Keratinocyte (primary cell): ENCODE data around the gene HTR3C. TPM values are rescaled to one million over a fixed set of nuclear protein-coding genes. Genes with fewer than 3 reads are reported as not detected.

ENCODE experiments used
- DNase-seq: peaks from one replicate; pipeline ENCODE4 v3.0.0-alpha.2; 2011; ENCODE audit warnings: low read depth, missing footprints, low spot score
- FAIRE-seq: peaks from 2 replicates; lab custom pipeline; 2011; peaks lifted over from hg19 to GRCh38; lab: Jason Lieb, UNC
- H2AFZ ChIP-seq: 2 replicates; pipeline ENCODE4 v1.6.0; 2012; ENCODE audit warnings: low read length, control low read depth, inconsistent platforms; ENCODE audit not compliant: control insufficient read depth
- H3K27ac ChIP-seq: 2 replicates; pipeline ENCODE4 v1.5.1; 2011; ENCODE audit warnings: low read length; ENCODE audit not compliant: control insufficient read depth, insufficient read depth
- H3K27me3 ChIP-seq: 3 replicates; pipeline ENCODE4 v1.6.0; 2011; ENCODE audit warnings: low read length; ENCODE audit not compliant: control insufficient read depth, insufficient read depth; ENCODE audit errors: extremely low read depth
- H3K36me3 ChIP-seq, 2 experiments: 2 replicates in 1 of 2; 3 replicates in 1 of 2; pipeline ENCODE4 v1.5.1; 2011; ENCODE audit warnings: low read length in 2 of 2, mild to moderate bottlenecking in 1 of 2; ENCODE audit not compliant: control insufficient read depth in 2 of 2, insufficient read depth in 2 of 2; ENCODE audit errors: extremely low read depth in 1 of 2
- H3K4me1 ChIP-seq: 3 replicates; pipeline ENCODE4 v1.5.1; 2011; ENCODE audit warnings: low read length; ENCODE audit not compliant: control insufficient read depth, insufficient read depth; ENCODE audit errors: extremely low read depth
- H3K4me2 ChIP-seq: 3 replicates; pipeline ENCODE4 v1.6.0; 2011; ENCODE audit warnings: low read depth, low read length; ENCODE audit not compliant: control insufficient read depth, insufficient read depth; ENCODE audit errors: extremely low read depth
- H3K4me3 ChIP-seq, 3 experiments: fragments of 200-600 bp in 1 of 3; sonication (generic) in 1 of 3; 2 replicates in 2 of 3; 3 replicates in 1 of 3; pipeline ENCODE4 v1.5.1; 2011 to 2016; ENCODE audit warnings: low read length in 3 of 3, mild to moderate bottlenecking in 3 of 3, control low read depth in 2 of 3, inconsistent platforms in 1 of 3, low read depth in 1 of 3, mixed read lengths in 1 of 3, mixed run types in 1 of 3, moderate library complexity in 1 of 3; ENCODE audit not compliant: control insufficient read depth in 2 of 3, insufficient read depth in 2 of 3; ENCODE audit errors: extremely low read depth in 1 of 3
- H3K79me2 ChIP-seq: 2 replicates; pipeline ENCODE4 v1.6.0; 2012; ENCODE audit warnings: low read length; ENCODE audit not compliant: control insufficient read depth, insufficient read depth
- H3K9ac ChIP-seq: 3 replicates; pipeline ENCODE4 v1.6.0; 2011; ENCODE audit warnings: low read length; ENCODE audit not compliant: control insufficient read depth, insufficient read depth; ENCODE audit errors: extremely low read depth
- H3K9me1 ChIP-seq: 3 replicates; pipeline ENCODE4 v1.6.0; 2011; ENCODE audit warnings: low read length; ENCODE audit not compliant: control insufficient read depth, insufficient read depth; ENCODE audit errors: extremely low read depth
- H3K9me3 ChIP-seq: 2 replicates; pipeline ENCODE4 v1.5.1; 2012; ENCODE audit warnings: low read depth, low read length; ENCODE audit not compliant: control insufficient read depth
- H4K20me1 ChIP-seq: 3 replicates; pipeline ENCODE4 v1.6.0; 2011; ENCODE audit warnings: low read length; ENCODE audit not compliant: control insufficient read depth, insufficient read depth; ENCODE audit errors: extremely low read depth
- CTCF ChIP-seq, 3 experiments: IDR thresholded peaks in 1 of 3; conservative IDR thresholded peaks in 1 of 3; optimal IDR thresholded peaks in 1 of 3; 2 replicates in 2 of 3; 3 replicates in 1 of 3; pipeline versions ENCODE3 to v1.5.1; 2011; ENCODE audit warnings: low read length in 3 of 3, mild to moderate bottlenecking in 3 of 3, moderate library complexity in 2 of 3, control low read depth in 1 of 3, inconsistent platforms in 1 of 3; ENCODE audit not compliant: insufficient read depth in 2 of 3; ENCODE audit errors: extremely low read depth in 1 of 3
- EZH2 ChIP-seq: IDR thresholded peaks from one replicate; pipeline ENCODE4 v1.6.1; 2012; ENCODE audit warnings: inconsistent platforms, mild to moderate bottlenecking, low read length, moderate library complexity
- dilution Hi-C: fragments of 300-500 bp; cut with MboI; formaldehyde crosslinking; loops from one replicate; pipeline ENCODE4 v1.7.0; 2020; ENCODE audit warnings: low sequenced_read_pairs; ENCODE audit not compliant: extremely low pct_ligation_motif_present
- polyA plus RNA-seq, 5 experiments: library from polyadenylated mRNA; depleted of rRNA in 3 of 5; stranded (reverse) in 3 of 5; stranded (forward) in 1 of 5; unstranded in 1 of 5; fragments of >200 nt; gene quantifications; 1 replicate in 1 of 5; 2 replicates in 3 of 5; 3 replicates in 1 of 5; pipeline versions ENCODE4 v1.2.1 to v1.2.3, GENCODE V29; 2011 to 2012; ENCODE audit warnings: missing spikeins in 2 of 5, low read depth in 1 of 5, low replicate concordance in 1 of 5

HTR3C gene
- polyA plus RNA-seq, 1 donor (not counting 4 experiments of a cell fraction or from before 2014, with no cell fraction given): not detected

- Histone ChIP-seq H3K9me3 (no peaks in the 10 kb centered on the region), H3K4me3 (no peak overlapping the region), H3K36me3 (no peaks in the 10 kb centered on the region), H3K27ac (no peak overlapping the region), H3K9me1 (no peaks in the 10 kb centered on the region), H3K4me2 (no peak overlapping the region), H4K20me1 (no peaks in the 10 kb centered on the region), H2AFZ (no peak overlapping the region), H3K4me1 (no peaks in the 10 kb centered on the region), H3K79me2 (no peaks in the 10 kb centered on the region), H3K9ac (no peak overlapping the region), H3K27me3 (no peaks in the 10 kb centered on the region)
- dilution Hi-C loops: no loop called here
- DNase-seq (no peak), FAIRE-seq (no peak)
- no peak for TF ChIP-seq EZH2
- TF ChIP-seq CTCF (optimal IDR thresholded peaks at IDR 0.05 in 1 of 3, IDR thresholded peaks at IDR 0.05 in 1 of 3, conservative IDR thresholded peaks at IDR 0.05 in 1 of 3; ENCODE audit: extremely low read depth in 1 of 3, insufficient read depth in 2 of 3, low read length in 3 of 3): no peak
Measured at GRCh38 chr3:184078851-184079250, 26.0 kb downstream of the HTR3C start.

GRCh38 chr3:184081116-184081830 is 28.4 kb downstream of the HTR3C start:
- Histone ChIP-seq H3K27ac (no peak overlapping the region), H4K20me1 (no peaks in the 10 kb centered on the region), H3K79me2 (no peaks in the 10 kb centered on the region), H3K36me3 (no peaks in the 10 kb centered on the region), H3K4me1 (peaks cover 9% of the 10 kb centered on the region), H2AFZ (no peak overlapping the region), H3K27me3 (no peaks in the 10 kb centered on the region), H3K9me1 (no peaks in the 10 kb centered on the region), H3K9me3 (peaks cover 2% of the 10 kb centered on the region), H3K9ac (no peak overlapping the region), H3K4me3 (no peak overlapping the region), H3K4me2 (no peak overlapping the region)
- DNase-seq: no peak
- dilution Hi-C loops: no loop called here
- TF ChIP-seq EZH2 (no peak), CTCF (optimal IDR thresholded peaks at IDR 0.05 in 1 of 3, IDR thresholded peaks at IDR 0.05 in 1 of 3, conservative IDR thresholded peaks at IDR 0.05 in 1 of 3; ENCODE audit: extremely low read depth in 1 of 3, insufficient read depth in 2 of 3, low read length in 3 of 3) (no peak)
- no peak for FAIRE-seq
